ENCODE measurements around the gene PCDH9. TPM values are rescaled to one million over a fixed set of nuclear protein-coding genes. Genes with fewer than 3 reads are reported as not detected.
A peak's percentile ranks its signal among the peaks of the same experiment; 100 is the strongest.

PCDH9 gene
- total RNA-seq, 1 experiment from 2014 or later: 4.2 TPM

- H3K9me3 ChIP-seq (ENCODE audit: control insufficient read depth, insufficient read depth, low read depth, low read length): no peaks in the 10 kb centered on the region; the same call in 1 of the 2 replicates
- H3K27ac ChIP-seq (ENCODE audit: low read length): peak overlapping the region; percentile 81
- POLR2A ChIA-PET: no interaction called here
These were observed 824.0 kb downstream of the PCDH9 start for GRCh38 chr13:66405908-66406802.

GRCh38 chr13:66402546-66402945 lies 827.6 kb downstream of the PCDH9 start:
- Histone ChIP-seq H3K9me3 (ENCODE audit: control insufficient read depth, insufficient read depth, low read depth, low read length) (no peaks in the 10 kb centered on the region; the same call in 1 of the 2 replicates), H3K4me3 (ENCODE audit: low read depth in 2 of 2, low read length in 2 of 2) (no peak overlapping the region), H3K27me3 (ENCODE audit: control insufficient read depth, insufficient read depth, low read length) (no peaks in the 10 kb centered on the region), H3K36me3 (ENCODE audit: control insufficient read depth, insufficient read depth, low read length) (no peaks in the 10 kb centered on the region), H3K4me1 (ENCODE audit: control insufficient read depth, insufficient read depth, low read length) (peaks cover 13% of the 10 kb centered on the region), H3K27ac (ENCODE audit: low read length) (no peak overlapping the region)
- ChIA-PET CTCF (no interaction called here), POLR2A (no interaction called here)
- BruUV-seq (replicated peaks): no TSS peak
- ATAC-seq (no peak), DNase-seq (ENCODE audit: low read depth, low spot score) (no peak)
- intact Hi-C loops (cut with micrococcal nuclease; ENCODE audit: unreplicated experiment): no loop called here
- in situ Hi-C loops (cut with HindIII; ENCODE audit: low pct_unique_long_range_greater_than_20kb, low sequenced_read_pairs): no loop called here
- TF ChIP-seq POLR2AphosphoS5 (IDR thresholded peaks at IDR 0.05; ENCODE audit: low read depth, low read length): no peak
- TF ChIP-seq CTCF (IDR thresholded peaks at IDR 0.05): no peak
- TF ChIP-seq TCF7L2 (IDR thresholded peaks at IDR 0.05; ENCODE audit: low read depth, low read length): no peak
- no peak for TF ChIP-seq REST (IDR thresholded peaks at IDR 0.05; ENCODE audit: insufficient read depth in 1 of 2, low read depth in 2 of 2, low read length in 1 of 2)

More at GRCh38 chr13:66405908-66406802, 824.0 kb downstream of the PCDH9 start:
- H3K36me3 ChIP-seq (ENCODE audit: control insufficient read depth, insufficient read depth, low read length): no peaks in the 10 kb centered on the region
- in situ Hi-C loops (cut with HindIII; ENCODE audit: low pct_unique_long_range_greater_than_20kb, low sequenced_read_pairs) (no loop called here), intact Hi-C loops (cut with micrococcal nuclease; ENCODE audit: unreplicated experiment) (no loop called here)
- CTCF ChIA-PET: no interaction called here
- H3K4me3 ChIP-seq (ENCODE audit: low read depth in 2 of 2, low read length in 2 of 2): no peak overlapping the region
- TF ChIP-seq SIN3A (IDR thresholded peaks at IDR 0.05; ENCODE audit: borderline replicate concordance, insufficient read depth, low read depth, low read length): no peak
- TF ChIP-seq POLR2AphosphoS5 (IDR thresholded peaks at IDR 0.05; ENCODE audit: low read depth, low read length): peak; percentile 60; the same call in 1 of the 2 replicates
- peak; percentile 94 for TF ChIP-seq TCF7L2 (IDR thresholded peaks at IDR 0.05; ENCODE audit: low read depth, low read length)
- TF ChIP-seq REST (IDR thresholded peaks at IDR 0.05; ENCODE audit: insufficient read depth in 1 of 2, low read depth in 2 of 2, low read length in 1 of 2): no peak
- no peak for TF ChIP-seq CTCF (IDR thresholded peaks at IDR 0.05)
- peak; percentile 93 for ATAC-seq
- H3K27me3 ChIP-seq (ENCODE audit: control insufficient read depth, insufficient read depth, low read length): no peaks in the 10 kb centered on the region
- peak; percentile 38 for DNase-seq (ENCODE audit: low read depth, low spot score)
- BruUV-seq (replicated peaks): no TSS peak
- H3K4me1 ChIP-seq (ENCODE audit: control insufficient read depth, insufficient read depth, low read length): peaks cover 13% of the 10 kb centered on the region
